K562 treated with DMSO at 1 percent for 24 hours (cell line): ENCODE results near the gene PLK1. TPM values are rescaled to one million over a fixed set of nuclear protein-coding genes. Genes with fewer than 3 reads are reported as not detected.

Experiments used
- total RNA-seq: library from RNA; unstranded; fragments of 300-600 nt; gene quantifications from 2 replicates; pipeline ENCODE4 v1.2.3, GENCODE V29; 2022; ENCODE audit warnings: low read depth; ENCODE audit not compliant: insufficient read depth

PLK1 gene
- 152 and 156 TPM in 2 replicates for total RNA-seq

DNA sequence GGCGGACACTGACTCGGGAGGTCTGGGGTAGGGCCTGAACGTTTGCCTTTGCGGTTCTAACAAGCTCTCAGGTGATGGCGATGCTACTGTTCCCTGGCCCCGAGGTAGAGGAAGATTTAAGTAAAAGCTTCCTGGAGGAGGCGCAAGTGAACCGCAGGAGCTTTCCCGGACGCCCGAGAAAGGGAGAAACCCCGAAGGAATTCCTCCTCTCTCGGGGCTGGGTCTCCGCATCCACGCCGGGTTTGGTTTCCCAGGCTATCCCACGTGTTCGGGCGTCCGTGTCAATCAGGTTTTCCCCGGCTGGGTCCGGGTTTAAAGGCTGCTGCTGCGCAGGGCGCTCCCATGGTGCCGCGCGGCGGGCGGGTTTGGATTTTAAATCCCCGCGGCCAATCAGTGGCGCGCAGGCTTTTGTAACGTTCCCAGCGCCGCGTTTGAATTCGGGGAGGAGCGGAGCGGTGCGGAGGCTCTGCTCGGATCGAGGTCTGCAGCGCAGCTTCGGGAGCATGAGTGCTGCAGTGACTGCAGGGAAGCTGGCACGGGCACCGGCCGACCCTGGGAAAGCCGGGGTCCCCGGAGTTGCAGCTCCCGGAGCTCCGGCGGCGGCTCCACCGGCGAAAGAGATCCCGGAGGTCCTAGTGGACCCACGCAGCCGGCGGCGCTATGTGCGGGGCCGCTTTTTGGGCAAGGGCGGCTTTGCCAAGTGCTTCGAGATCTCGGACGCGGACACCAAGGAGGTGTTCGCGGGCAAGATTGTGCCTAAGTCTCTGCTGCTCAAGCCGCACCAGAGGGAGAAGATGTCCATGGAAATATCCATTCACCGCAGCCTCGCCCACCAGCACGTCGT, at the start of gene PLK1:
PLK1 (plus strand) TSS at position 460 of the 844 bp plus-strand sequence; CDS start at position 504, 44 bp downstream.

DNA sequence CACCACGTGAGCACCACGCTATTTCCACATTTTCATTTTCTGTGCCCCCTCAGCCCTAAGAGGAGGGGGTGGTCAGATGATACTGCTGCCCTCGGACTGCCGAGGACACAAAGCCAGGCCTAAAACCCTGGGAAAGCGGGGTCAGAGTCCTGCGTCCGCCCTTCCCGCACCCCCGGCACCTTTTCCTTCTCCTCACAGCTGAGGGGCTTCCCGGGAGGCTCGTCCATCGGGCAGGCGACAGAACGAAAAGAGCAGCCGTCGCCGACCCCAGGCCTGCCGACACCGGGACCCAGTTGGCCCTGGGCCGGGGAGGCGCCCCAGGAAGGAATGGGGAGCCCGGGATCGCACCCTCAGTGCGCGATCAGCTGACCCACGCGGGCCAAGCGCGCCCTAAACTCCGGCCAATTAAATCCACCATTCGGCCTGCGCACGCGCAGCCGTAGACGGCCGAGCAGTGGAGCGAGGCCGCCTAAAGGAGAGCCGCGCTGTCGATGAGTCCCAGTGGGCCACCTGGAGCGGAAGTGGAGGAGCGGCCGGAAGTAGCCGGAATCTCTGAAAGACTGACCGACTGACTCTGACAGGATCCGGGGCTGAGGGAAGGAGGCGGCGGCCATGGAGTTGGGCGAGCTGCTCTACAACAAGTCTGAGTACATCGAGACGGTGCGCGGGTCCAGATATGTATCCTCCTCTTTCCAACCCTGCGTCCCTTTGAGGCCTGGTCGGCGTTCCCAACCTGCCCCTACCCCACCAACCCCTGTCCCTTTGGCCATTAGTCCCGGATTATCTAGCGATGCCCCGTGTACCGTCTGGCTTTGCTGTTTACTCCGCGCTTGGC, 37.5 kb upstream of the PLK1 start, which contains the start of the genes DCTN5 and PALB2:
DCTN5 (plus strand) TSS at position 536 of the 835 bp plus-strand sequence; CDS start at position 613, 77 bp downstream.
PALB2 (minus strand) TSS at position 380 of the 835 bp plus-strand sequence; CDS start at position 227, 153 bp downstream.

DNA sequence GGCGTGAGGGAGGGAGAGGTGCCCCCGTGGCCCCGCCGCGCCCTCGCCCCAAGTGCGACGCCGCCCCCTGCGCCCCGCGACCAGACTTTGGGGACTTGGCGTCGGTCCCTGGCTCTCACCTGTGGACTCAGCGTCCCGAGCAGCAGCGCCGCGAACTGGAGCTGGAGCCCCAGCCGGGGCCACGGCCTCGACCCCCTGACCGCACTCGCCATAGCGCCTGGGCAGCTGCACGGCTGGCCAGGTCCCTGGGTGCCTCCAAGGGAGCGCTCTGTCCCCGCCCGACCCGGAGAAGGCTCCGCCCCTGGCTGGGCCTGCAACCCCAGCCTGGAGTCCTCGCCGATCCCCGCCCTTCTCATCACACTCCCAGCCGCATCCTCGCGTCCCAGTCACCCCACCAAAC, 34.3 kb downstream of the PLK1 start, which contains the start of gene ERN2:
ERN2 (minus strand) TSS at position 247 of the 400 bp plus-strand sequence; CDS start at position 212, 35 bp downstream.

Other genes starting within 250 kb of the PLK1 start
- 10.7 and 12.9 TPM in 2 replicates for gene COG7, start 225.7 kb upstream of the PLK1 start, total RNA-seq
- gene GGA2, start 168.4 kb upstream of the PLK1 start, total RNA-seq, result 47.6 and 52.5 TPM in 2 replicates
- 8.0 and 9.5 TPM in 2 replicates for gene EARS2, start 121.5 kb upstream of the PLK1 start, total RNA-seq
- 78.6 and 81.8 TPM in 2 replicates for gene UBFD1, start 121.2 kb upstream of the PLK1 start, total RNA-seq
- gene NDUFAB1, start 82.6 kb upstream of the PLK1 start, total RNA-seq, result 156 and 157 TPM in 2 replicates
- gene PALB2, start 37.6 kb upstream of the PLK1 start, total RNA-seq, result 8.4 and 9.2 TPM in 2 replicates
- gene DCTN5, start 37.4 kb upstream of the PLK1 start, total RNA-seq, result 50.9 and 59.0 TPM in 2 replicates
- 0.31 TPM in 1 of 2 replicates, not detected in the other for gene ERN2, start 34.3 kb downstream of the PLK1 start, total RNA-seq
- 2.1 and 2.5 TPM in 2 replicates for gene CHP2, start 76.1 kb downstream of the PLK1 start, total RNA-seq
- 110 and 114 TPM in 2 replicates for gene PRKCB, start 157.1 kb downstream of the PLK1 start, total RNA-seq